ENCODE results near the gene KLHL3.

DNA sequence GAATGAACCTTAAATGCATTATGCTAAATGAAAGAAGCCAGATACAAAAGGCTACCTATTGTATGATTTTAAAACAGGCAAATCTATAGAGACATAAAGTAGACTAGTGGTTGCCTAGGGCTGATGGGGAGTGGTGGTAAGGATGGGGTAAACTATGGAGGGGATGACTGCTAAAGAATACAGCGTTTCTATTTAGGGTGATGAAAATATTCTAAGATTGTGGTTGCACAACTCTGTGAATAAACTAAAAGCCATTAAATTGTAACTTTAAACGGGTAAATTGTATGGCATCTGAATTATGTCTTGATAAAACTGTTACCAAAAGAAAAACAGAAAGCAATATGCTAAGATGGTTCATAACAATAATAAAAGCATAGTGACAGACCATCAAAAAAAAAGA lies 21.4 kb downstream of the KLHL3 start:
- TF ChIP-seq, protein P1, sequence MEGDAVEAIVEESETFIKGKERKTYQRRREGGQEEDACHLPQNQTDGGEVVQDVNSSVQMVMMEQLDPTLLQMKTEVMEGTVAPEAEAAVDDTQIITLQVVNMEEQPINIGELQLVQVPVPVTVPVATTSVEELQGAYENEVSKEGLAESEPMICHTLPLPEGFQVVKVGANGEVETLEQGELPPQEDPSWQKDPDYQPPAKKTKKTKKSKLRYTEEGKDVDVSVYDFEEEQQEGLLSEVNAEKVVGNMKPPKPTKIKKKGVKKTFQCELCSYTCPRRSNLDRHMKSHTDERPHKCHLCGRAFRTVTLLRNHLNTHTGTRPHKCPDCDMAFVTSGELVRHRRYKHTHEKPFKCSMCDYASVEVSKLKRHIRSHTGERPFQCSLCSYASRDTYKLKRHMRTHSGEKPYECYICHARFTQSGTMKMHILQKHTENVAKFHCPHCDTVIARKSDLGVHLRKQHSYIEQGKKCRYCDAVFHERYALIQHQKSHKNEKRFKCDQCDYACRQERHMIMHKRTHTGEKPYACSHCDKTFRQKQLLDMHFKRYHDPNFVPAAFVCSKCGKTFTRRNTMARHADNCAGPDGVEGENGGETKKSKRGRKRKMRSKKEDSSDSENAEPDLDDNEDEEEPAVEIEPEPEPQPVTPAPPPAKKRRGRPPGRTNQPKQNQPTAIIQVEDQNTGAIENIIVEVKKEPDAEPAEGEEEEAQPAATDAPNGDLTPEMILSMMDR (IDR thresholded peaks at IDR 0.05; ENCODE audit: low read depth, low read length, poor library complexity, severe bottlenecking) = no peak
- no peak for TF ChIP-seq EZH2phosphoT487 (IDR thresholded peaks at IDR 0.05; ENCODE audit: borderline replicate concordance, low read length)
